Measurements from ENCODE around the gene IQCB1.
"Not testable (repeated sequence)": the region's sequence is repeated elsewhere in the genome, so short reads cannot be mapped to it uniquely, and the experiment has no call there.

IQCB1 gene

GRCh38 chr3:121794264-121794983 is 40.4 kb downstream of the IQCB1 start:
- TF ChIP-seq JUND (IDR thresholded peaks at IDR 0.05; ENCODE audit: low read depth) = no peak
- no peak for DNase-seq (ENCODE audit: low read depth in 1 of 2, low spot score in 1 of 2)
- in situ Hi-C loops (cut with HindIII; ENCODE audit: low pct_unique_long_range_greater_than_20kb, low sequenced_read_pairs) = no loop called here

GRCh38 chr3:121793078-121793477 is 41.8 kb downstream of the IQCB1 start:
- TF ChIP-seq JUND (IDR thresholded peaks at IDR 0.05; ENCODE audit: low read depth) = no peak
- no peak for DNase-seq (ENCODE audit: low read depth in 1 of 2, low spot score in 1 of 2)
- in situ Hi-C loops (cut with HindIII; ENCODE audit: low pct_unique_long_range_greater_than_20kb, low sequenced_read_pairs) = no loop called here

- TF ChIP-seq JUND (IDR thresholded peaks at IDR 0.05; ENCODE audit: low read depth) = no peak
- DNase-seq (ENCODE audit: low read depth in 1 of 2, low spot score in 1 of 2) = no peak
- in situ Hi-C loops (cut with HindIII; ENCODE audit: low pct_unique_long_range_greater_than_20kb, low sequenced_read_pairs) = no loop called here
Observed at GRCh38 chr3:121786485-121786884, 48.4 kb downstream of the IQCB1 start.

- DNase-seq (ENCODE audit: low read depth in 1 of 2, low spot score in 1 of 2); in situ Hi-C loops (cut with HindIII; ENCODE audit: low pct_unique_long_range_greater_than_20kb, low sequenced_read_pairs): not testable (repeated sequence)
Observed at GRCh38 chr3:121782784-121783183, 52.1 kb downstream of the IQCB1 start.

GRCh38 chr3:121781611-121782010 is 53.2 kb downstream of the IQCB1 start:
- no peak for TF ChIP-seq JUND (IDR thresholded peaks at IDR 0.05; ENCODE audit: low read depth)
- no peak for DNase-seq (ENCODE audit: low read depth in 1 of 2, low spot score in 1 of 2)
- in situ Hi-C loops (cut with HindIII; ENCODE audit: low pct_unique_long_range_greater_than_20kb, low sequenced_read_pairs) = no loop called here

GRCh38 chr3:121775095-121775494 is 59.8 kb downstream of the IQCB1 start:
- in situ Hi-C loops (cut with HindIII; ENCODE audit: low pct_unique_long_range_greater_than_20kb, low sequenced_read_pairs); DNase-seq (ENCODE audit: low read depth in 1 of 2, low spot score in 1 of 2): not testable (repeated sequence)

GRCh38 chr3:121769246-121769645 is 65.6 kb downstream of the IQCB1 start:
- no peak for DNase-seq (ENCODE audit: low read depth in 1 of 2, low spot score in 1 of 2)
- in situ Hi-C loops (cut with HindIII; ENCODE audit: low pct_unique_long_range_greater_than_20kb, low sequenced_read_pairs) = no loop called here
- TF ChIP-seq JUND (IDR thresholded peaks at IDR 0.05; ENCODE audit: low read depth) = no peak

- no peak for DNase-seq (ENCODE audit: low read depth in 1 of 2, low spot score in 1 of 2)
- in situ Hi-C loops (cut with HindIII; ENCODE audit: low pct_unique_long_range_greater_than_20kb, low sequenced_read_pairs) = no loop called here
- no peak for TF ChIP-seq JUND (IDR thresholded peaks at IDR 0.05; ENCODE audit: low read depth)
Observed at GRCh38 chr3:121768452-121768851, 66.4 kb downstream of the IQCB1 start.

- in situ Hi-C loops (cut with HindIII; ENCODE audit: low pct_unique_long_range_greater_than_20kb, low sequenced_read_pairs) = no loop called here
- no peak for DNase-seq (ENCODE audit: low read depth in 1 of 2, low spot score in 1 of 2)
- TF ChIP-seq JUND (IDR thresholded peaks at IDR 0.05; ENCODE audit: low read depth) = no peak
Observed at GRCh38 chr3:121759541-121760202, 75.2 kb downstream of the IQCB1 start.

- DNase-seq (ENCODE audit: low read depth in 1 of 2, low spot score in 1 of 2) = no peak
- in situ Hi-C loops (cut with HindIII; ENCODE audit: low pct_unique_long_range_greater_than_20kb, low sequenced_read_pairs) = no loop called here
- TF ChIP-seq JUND (IDR thresholded peaks at IDR 0.05; ENCODE audit: low read depth) = no peak
Observed at GRCh38 chr3:121758727-121759450, 76.0 kb downstream of the IQCB1 start.

- TF ChIP-seq JUND (IDR thresholded peaks at IDR 0.05; ENCODE audit: low read depth) = no peak
- DNase-seq (ENCODE audit: low read depth in 1 of 2, low spot score in 1 of 2) = no peak
- in situ Hi-C loops (cut with HindIII; ENCODE audit: low pct_unique_long_range_greater_than_20kb, low sequenced_read_pairs) = no loop called here
Observed at GRCh38 chr3:121757812-121758545, 76.9 kb downstream of the IQCB1 start.

GRCh38 chr3:121757087-121757811 is 77.6 kb downstream of the IQCB1 start:
- DNase-seq (ENCODE audit: low read depth in 1 of 2, low spot score in 1 of 2) = no peak
- no peak for TF ChIP-seq JUND (IDR thresholded peaks at IDR 0.05; ENCODE audit: low read depth)
- in situ Hi-C loops (cut with HindIII; ENCODE audit: low pct_unique_long_range_greater_than_20kb, low sequenced_read_pairs) = no loop called here
